Tibial nerve (tissue), 4 donors: Measurements from ENCODE around the gene ADGRD1. TPM values are rescaled to one million over a fixed set of nuclear protein-coding genes. Genes with fewer than 3 reads are reported as not detected.

Source experiments
- DNase-seq, 2 donors: peaks; one replicate each; pipeline ENCODE4 v3.0.0-alpha.2; 2019; ENCODE audit warnings: low spot score in 2 of 2
- H3K27ac ChIP-seq, 4 donors: fragments of 200-600 bp; sonication (generic) in 3 of 4; one replicate each; pipeline ENCODE4 v1.5.1; 2017 to 2019; ENCODE audit warnings: mild to moderate bottlenecking in 1 of 4
- H3K27me3 ChIP-seq, 2 donors: fragments of 200-600 bp; sonication (generic) in 1 of 2; one replicate each; pipeline versions ENCODE4 v1.5.1 to v1.6.0; 2017 to 2019
- H3K36me3 ChIP-seq, 3 donors: fragments of 200-600 bp; sonication (generic); one replicate each; pipeline ENCODE4 v1.5.1; 2018 to 2019
- H3K4me1 ChIP-seq, 4 donors: fragments of 200-600 bp; sonication (generic) in 3 of 4; one replicate each; pipeline ENCODE4 v1.5.1; 2017 to 2019
- H3K4me3 ChIP-seq, 4 donors: fragments of 200-600 bp; sonication (generic) in 3 of 4; one replicate each; pipeline ENCODE4 v1.5.1; 2017 to 2019; ENCODE audit warnings: mild to moderate bottlenecking in 1 of 4, moderate library complexity in 1 of 4
- H3K9me3 ChIP-seq, 4 donors: fragments of 200-600 bp; sonication (generic) in 3 of 4; one replicate each; pipeline ENCODE4 v1.5.1; 2017 to 2019
- EP300 ChIP-seq, 2 donors: sonication (generic); formaldehyde crosslinking; IDR thresholded peaks; one replicate each; pipeline ENCODE4 v1.6.1; 2017; ENCODE audit warnings: antibody characterized with exemption in 2 of 2, mild to moderate bottlenecking in 1 of 2
- POLR2A ChIP-seq, 2 donors: fragments of 450-650 bp; IDR thresholded peaks; one replicate each; pipeline ENCODE4 v1.6.1; 2017; ENCODE audit warnings: antibody characterized with exemption in 2 of 2, mild to moderate bottlenecking in 2 of 2, moderate library complexity in 2 of 2
- whole genome bisulfite sequencing, 2 donors: methylation state at CpG; one replicate each; pipeline ENCODE4 v1.1.5; 2018; 5-methylcytosine and 5-hydroxymethylcytosine counted together
- total RNA-seq, 4 donors: library from RNA; depleted of rRNA; stranded (reverse); fragments of >200 nt; gene quantifications; one replicate each; pipeline ENCODE4 v1.1.0, GENCODE V29; 2016
- TF ChIP-seq, protein P1 (sequence below), 5 experiments: fragments of 200-600 bp in 3 of 5; fragments of 450-650 bp in 2 of 5; sonication (generic) in 3 of 5; IDR thresholded peaks; one replicate each; pipeline ENCODE4 v1.5.1; 2016 to 2019; ENCODE audit warnings: antibody characterized with exemption in 5 of 5, mild to moderate bottlenecking in 3 of 5, moderate library complexity in 2 of 5

Gene ADGRD1
- total RNA-seq, 4 donors from 2014 or later = 99.0 to 179 (median 125) TPM

- Histone ChIP-seq H3K4me3 (no peak overlapping the region), H3K9me3 (no peaks in the 10 kb centered on the region), H3K36me3 (no peaks in the 10 kb centered on the region), H3K27ac (no peak overlapping the region), H3K27me3 (no peaks in the 10 kb centered on the region), H3K4me1 (peaks cover 0 to 38% (median 0%) of the 10 kb centered on the region in 4 donors)
- TF ChIP-seq EP300 (IDR thresholded peaks at IDR 0.05) = no peak
- TF ChIP-seq, protein P1, sequence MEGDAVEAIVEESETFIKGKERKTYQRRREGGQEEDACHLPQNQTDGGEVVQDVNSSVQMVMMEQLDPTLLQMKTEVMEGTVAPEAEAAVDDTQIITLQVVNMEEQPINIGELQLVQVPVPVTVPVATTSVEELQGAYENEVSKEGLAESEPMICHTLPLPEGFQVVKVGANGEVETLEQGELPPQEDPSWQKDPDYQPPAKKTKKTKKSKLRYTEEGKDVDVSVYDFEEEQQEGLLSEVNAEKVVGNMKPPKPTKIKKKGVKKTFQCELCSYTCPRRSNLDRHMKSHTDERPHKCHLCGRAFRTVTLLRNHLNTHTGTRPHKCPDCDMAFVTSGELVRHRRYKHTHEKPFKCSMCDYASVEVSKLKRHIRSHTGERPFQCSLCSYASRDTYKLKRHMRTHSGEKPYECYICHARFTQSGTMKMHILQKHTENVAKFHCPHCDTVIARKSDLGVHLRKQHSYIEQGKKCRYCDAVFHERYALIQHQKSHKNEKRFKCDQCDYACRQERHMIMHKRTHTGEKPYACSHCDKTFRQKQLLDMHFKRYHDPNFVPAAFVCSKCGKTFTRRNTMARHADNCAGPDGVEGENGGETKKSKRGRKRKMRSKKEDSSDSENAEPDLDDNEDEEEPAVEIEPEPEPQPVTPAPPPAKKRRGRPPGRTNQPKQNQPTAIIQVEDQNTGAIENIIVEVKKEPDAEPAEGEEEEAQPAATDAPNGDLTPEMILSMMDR (IDR thresholded peaks at IDR 0.05) = no peak
- no peak for TF ChIP-seq POLR2A (IDR thresholded peaks at IDR 0.05)
- DNase-seq = no peak
- WGBS, 2 donors = 84 to 86% methylated on average over 9 of the region's 9 CpGs
These were observed 101.4 kb downstream of the ADGRD1 start for GRCh38 chr12:131055093-131055465.

DNA sequence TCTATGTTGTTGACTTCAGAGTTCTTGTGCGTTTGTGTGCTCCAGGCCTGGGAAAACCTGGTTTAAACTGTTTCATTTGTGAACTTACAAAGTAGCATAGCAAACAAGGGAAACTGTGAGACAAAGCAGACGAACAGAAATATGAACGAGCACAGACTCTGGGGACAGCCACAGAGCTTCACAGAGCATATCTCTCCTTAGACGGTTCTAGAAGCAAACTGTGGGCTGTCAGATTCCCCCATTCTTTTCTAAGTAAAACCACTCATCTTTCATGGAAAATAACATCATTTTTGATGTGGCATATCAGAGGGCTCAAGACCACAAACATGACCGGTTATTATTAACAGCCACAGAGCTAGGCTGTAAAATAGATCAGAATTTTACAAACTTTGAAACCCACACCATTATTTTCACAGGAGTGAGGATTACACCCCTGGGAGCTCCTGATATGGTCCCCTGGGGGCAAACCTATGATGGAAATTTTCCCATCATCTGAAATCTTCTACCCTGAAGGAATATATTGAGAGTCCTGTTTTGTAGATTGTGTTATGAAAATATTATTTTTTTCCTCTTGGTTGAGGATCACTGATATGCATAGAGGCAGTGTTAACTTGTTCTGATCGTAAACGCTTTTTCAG, 102.0 kb downstream of the ADGRD1 start:
- Histone ChIP-seq H3K36me3 (no peaks in the 10 kb centered on the region), H3K4me1 (peaks cover 0 to 35% (median 0%) of the 10 kb centered on the region in 4 donors), H3K9me3 (no peaks in the 10 kb centered on the region), H3K4me3 (no peak overlapping the region), H3K27me3 (no peaks in the 10 kb centered on the region), H3K27ac (peak overlapping the region in 1 of 4 donors; percentile 51)
- DNase-seq = no peak
- TF ChIP-seq POLR2A (IDR thresholded peaks at IDR 0.05) (no peak), EP300 (IDR thresholded peaks at IDR 0.05) (no peak)
- TF ChIP-seq, protein P1 (IDR thresholded peaks at IDR 0.05) = no peak
- 49 to 68% methylated on average over 7 of the region's 7 CpGs for WGBS, 2 donors

- DNase-seq = peak in 1 of 2 donors; percentile 10
- TF ChIP-seq POLR2A (IDR thresholded peaks at IDR 0.05) = no peak
- TF ChIP-seq EP300 (IDR thresholded peaks at IDR 0.05) = no peak
- no peak overlapping the region for H3K4me3 ChIP-seq
- peaks cover 0 to 35% (median 0%) of the 10 kb centered on the region in 4 donors for H3K4me1 ChIP-seq
- peak overlapping the region in 1 of 4 donors; percentile 51 for H3K27ac ChIP-seq
- no peaks in the 10 kb centered on the region for H3K9me3 ChIP-seq
- H3K27me3 ChIP-seq = no peaks in the 10 kb centered on the region
- H3K36me3 ChIP-seq = no peaks in the 10 kb centered on the region
- WGBS, 2 donors = 67 to 68% methylated on average over 10 of the region's 10 CpGs
These were observed 102.9 kb downstream of the ADGRD1 start for GRCh38 chr12:131056626-131057025.

- H3K27me3 ChIP-seq = no peaks in the 10 kb centered on the region
- WGBS, 2 donors = 74 to 81% methylated on average over 23 to 25 of the region's 25 CpGs
- peak overlapping the region in 1 of 4 donors; percentile 66 for H3K27ac ChIP-seq
- TF ChIP-seq, protein P1 (IDR thresholded peaks at IDR 0.05) = no peak
- TF ChIP-seq POLR2A (IDR thresholded peaks at IDR 0.05) (no peak), EP300 (IDR thresholded peaks at IDR 0.05) (no peak)
- peaks cover 0 to 35% (median 0%) of the 10 kb centered on the region in 4 donors for H3K4me1 ChIP-seq
- no peaks in the 10 kb centered on the region for H3K36me3 ChIP-seq
- no peaks in the 10 kb centered on the region for H3K9me3 ChIP-seq
- no peak overlapping the region for H3K4me3 ChIP-seq
- peak in 1 of 2 donors; percentile 11 for DNase-seq
These were observed 103.6 kb downstream of the ADGRD1 start for GRCh38 chr12:131057211-131057721.

DNA sequence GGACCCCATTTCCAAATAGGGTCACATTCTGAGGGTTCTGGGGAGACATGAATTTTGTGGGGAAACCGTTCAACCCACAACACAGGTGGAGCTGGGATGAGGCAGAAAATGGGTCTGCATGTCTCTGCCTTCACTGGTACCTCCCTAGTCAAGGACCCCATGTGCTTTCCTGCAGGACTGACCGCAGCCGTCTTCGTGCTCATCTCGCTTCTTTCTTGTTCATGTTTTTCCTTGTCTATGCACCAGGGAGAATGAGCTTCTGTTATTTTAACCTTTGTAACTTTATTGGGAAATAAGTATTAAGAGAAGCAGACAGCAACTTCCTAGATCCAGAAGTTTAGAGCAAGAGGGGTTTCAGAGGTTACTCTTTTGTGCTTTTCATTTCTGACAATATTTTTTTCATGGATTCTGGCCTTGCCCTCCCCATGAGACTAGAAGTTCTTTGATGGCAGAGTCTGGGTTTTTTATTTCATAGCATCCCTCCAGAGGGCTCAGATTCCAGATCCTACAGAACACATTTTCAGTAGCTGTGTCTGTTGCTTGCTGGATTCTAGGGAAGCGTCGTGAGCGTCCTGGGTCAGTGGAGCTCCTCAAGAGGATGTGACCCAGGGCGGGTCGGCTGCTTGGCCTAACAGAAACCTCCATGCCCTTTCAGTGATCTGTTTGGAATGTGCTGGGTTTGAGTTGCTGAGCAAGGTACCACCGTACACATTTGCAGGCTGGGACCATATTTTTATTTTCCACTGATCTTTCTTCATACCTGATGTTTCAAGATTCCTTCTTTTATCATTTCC, 104.2 kb downstream of the ADGRD1 start:
- DNase-seq = peak in 1 of 2 donors; percentile 17
- Histone ChIP-seq H3K4me1 (peaks cover 0 to 35% (median 0%) of the 10 kb centered on the region in 4 donors), H3K4me3 (no peak overlapping the region), H3K27ac (peak overlapping the region in 2 of 4 donors; percentile 62 to 66), H3K27me3 (no peaks in the 10 kb centered on the region), H3K9me3 (no peaks in the 10 kb centered on the region), H3K36me3 (no peaks in the 10 kb centered on the region)
- 55 to 60% methylated on average over 11 of the region's 11 CpGs for WGBS, 2 donors
- TF ChIP-seq, protein P1 (IDR thresholded peaks at IDR 0.05) = no peak
- TF ChIP-seq EP300 (IDR thresholded peaks at IDR 0.05) = peak in 1 of 2 donors; percentile 36
